Activated B cell treated with CpG ODN at 0.5 μM for 24 hours (primary cell): ENCODE measurements around the gene TMCC2. TPM values are rescaled to one million over a fixed set of nuclear protein-coding genes. Genes with fewer than 3 reads are reported as not detected.

Source experiments
- ATAC-seq: fragments of 200-7000 bp; cut with Tn5 transposase; one replicate; pipeline ENCODE4 v1.10.0; 2021; ENCODE audit warnings: low read depth, mild to moderate bottlenecking, moderate library complexity
- CTCF ChIA-PET: fragments of 350-600 bp; sonication (Branson Sonifier 250); formaldehyde crosslinking; loops from one replicate; lab custom pipeline; 2021; ENCODE audit warnings: antibody characterized with exemption; lab: Charles Lee
- POLR2A ChIA-PET: fragments of 350-600 bp; sonication (Branson Sonifier 250); formaldehyde crosslinking; loops from one replicate; lab custom pipeline; 2021; ENCODE audit warnings: antibody characterized with exemption; lab: Charles Lee
- DNase-seq: peaks from one replicate; pipeline ENCODE4 v3.0.0; 2022
- H3K27ac Mint-ChIP-seq: one replicate; pipeline ENCODE4 v1.8.0; 2020; ENCODE audit warnings: mixed read lengths
- H3K27me3 Mint-ChIP-seq: one replicate; pipeline ENCODE4 v1.8.0; 2021; ENCODE audit warnings: mixed read lengths
- H3K36me3 Mint-ChIP-seq: one replicate; pipeline ENCODE4 v1.8.0; 2021; ENCODE audit warnings: low read depth, mixed read lengths
- H3K4me1 Mint-ChIP-seq: one replicate; pipeline ENCODE4 v1.8.0; 2021; ENCODE audit warnings: mixed read lengths
- H3K4me3 Mint-ChIP-seq: one replicate; pipeline ENCODE4 v1.8.0; 2020; ENCODE audit warnings: mild to moderate bottlenecking, mixed read lengths
- H3K9me3 Mint-ChIP-seq: one replicate; pipeline ENCODE4 v1.8.0; 2020; ENCODE audit warnings: mixed read lengths
- CTCF ChIP-seq: fragments of 200-600 bp; IDR thresholded peaks from one replicate; pipeline ENCODE4 v1.8.0; 2022; ENCODE audit warnings: antibody characterized with exemption, mild to moderate bottlenecking
- intact Hi-C: fragments of 100-400 bp; cut with micrococcal nuclease; formaldehyde crosslinking; loops from one replicate; pipeline ENCODE4 v1.15.1; 2024
- total RNA-seq: library from RNA; stranded (reverse); gene quantifications from 2 replicates; pipeline ENCODE4 v1.2.3, GENCODE V29; 2022

Gene TMCC2
- total RNA-seq, 1 donor from 2014 or later, result 1.2 TPM

- Mint-ChIP-seq H3K27me3 (no peaks in the 10 kb centered on the region), H3K27ac (no peak overlapping the region), H3K9me3 (no peaks in the 10 kb centered on the region), H3K36me3 (peaks cover 39% of the 10 kb centered on the region), H3K4me3 (no peak overlapping the region), H3K4me1 (peaks cover 16% of the 10 kb centered on the region)
- CTCF ChIA-PET, result interaction anchor here (1.0 kb wide), 1 partner anchor 42 kb away, joined by 3 read pairs; no protein-coding TSS in a partner anchor
- ATAC-seq (no peak), DNase-seq (no peak)
- POLR2A ChIA-PET, result no interaction called here
- no peak for TF ChIP-seq CTCF
- intact Hi-C loops, result no loop called here
These were observed 41.6 kb upstream of the TMCC2 start for GRCh38 chr1:205186191-205186590.

DNA sequence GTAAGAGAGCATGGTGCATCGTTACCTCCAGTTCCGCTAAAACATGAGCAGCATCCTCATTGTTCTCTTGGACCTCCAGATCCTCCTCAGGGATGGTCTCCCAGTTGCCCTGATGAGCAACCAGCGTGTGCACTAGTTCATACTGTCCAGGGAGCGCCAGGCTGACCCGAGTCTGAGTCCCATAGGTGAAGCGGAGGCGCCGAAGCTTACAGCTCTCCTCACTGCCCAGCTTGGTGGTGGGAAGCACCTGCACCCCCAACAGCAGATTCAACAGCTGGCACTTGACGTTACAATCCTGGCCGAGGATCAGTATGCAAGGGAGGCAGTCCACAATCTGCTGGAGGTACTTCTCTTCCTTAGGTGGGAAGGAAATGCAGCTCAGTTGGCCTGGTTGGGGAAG, 40.3 kb upstream of the TMCC2 start:
- Mint-ChIP-seq H3K9me3 (no peaks in the 10 kb centered on the region), H3K4me3 (no peak overlapping the region), H3K36me3 (peaks cover 39% of the 10 kb centered on the region), H3K27me3 (no peaks in the 10 kb centered on the region), H3K27ac (no peak overlapping the region), H3K4me1 (peaks cover 19% of the 10 kb centered on the region)
- CTCF ChIA-PET, result no interaction called here
- intact Hi-C loops, result no loop called here
- TF ChIP-seq CTCF, result no peak
- no peak for ATAC-seq
- DNase-seq, result no peak
- POLR2A ChIA-PET, result no interaction called here

- Mint-ChIP-seq H3K27me3 (no peaks in the 10 kb centered on the region), H3K4me3 (no peak overlapping the region), H3K4me1 (peaks cover 19% of the 10 kb centered on the region), H3K9me3 (no peaks in the 10 kb centered on the region), H3K27ac (no peak overlapping the region), H3K36me3 (peaks cover 34% of the 10 kb centered on the region)
- CTCF ChIA-PET, result no interaction called here
- DNase-seq (no peak), ATAC-seq (no peak)
- intact Hi-C loops, result no loop called here
- no peak for TF ChIP-seq CTCF
- POLR2A ChIA-PET, result no interaction called here
These were observed 39.6 kb upstream of the TMCC2 start for GRCh38 chr1:205188098-205188497.

DNA sequence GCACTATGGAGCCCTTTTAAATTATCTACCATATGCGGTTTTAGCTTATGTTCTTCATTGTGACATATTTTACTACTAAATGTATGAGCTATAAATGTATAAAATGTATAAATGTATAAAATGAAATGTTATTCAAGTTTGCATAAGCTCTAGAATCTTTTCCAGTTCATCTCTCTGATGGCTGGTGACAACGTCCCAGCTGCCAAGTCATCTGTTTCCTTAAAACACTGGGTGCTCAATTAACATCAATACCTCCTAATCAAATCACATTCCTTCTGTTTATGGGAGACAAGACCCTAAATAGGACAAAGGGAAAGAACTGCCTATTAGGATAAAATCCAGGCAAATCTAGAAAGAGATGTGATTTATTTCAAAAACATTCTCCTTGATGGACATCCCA, 39.1 kb upstream of the TMCC2 start:
- DNase-seq, result no peak
- ChIA-PET POLR2A (no interaction called here), CTCF (no interaction called here)
- H3K36me3 Mint-ChIP-seq, result peaks cover 29% of the 10 kb centered on the region
- no peak overlapping the region for H3K4me3 Mint-ChIP-seq
- TF ChIP-seq CTCF, result no peak
- no peaks in the 10 kb centered on the region for H3K27me3 Mint-ChIP-seq
- intact Hi-C loops, result no loop called here
- peaks cover 21% of the 10 kb centered on the region for H3K4me1 Mint-ChIP-seq
- no peak overlapping the region for H3K27ac Mint-ChIP-seq
- H3K9me3 Mint-ChIP-seq, result no peaks in the 10 kb centered on the region
- ATAC-seq, result no peak

DNA sequence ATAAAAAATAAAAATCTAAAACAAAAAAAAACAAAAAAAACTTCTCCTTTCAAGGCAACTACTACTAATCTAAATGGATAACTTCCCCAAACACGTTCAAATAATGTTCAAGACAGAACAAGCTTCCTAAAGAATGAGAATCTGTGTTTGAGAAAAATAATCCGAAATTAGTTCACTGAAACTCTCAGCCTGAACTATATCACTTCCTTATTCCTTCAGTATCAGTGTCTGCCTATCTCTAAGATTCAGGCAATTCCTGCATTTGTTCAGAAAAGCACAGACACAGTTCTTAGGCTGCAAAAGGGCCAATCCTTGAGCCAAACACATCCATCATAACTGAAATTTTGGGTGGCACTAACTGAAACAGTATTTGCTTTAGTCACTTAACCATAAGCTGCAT, 38.6 kb upstream of the TMCC2 start:
- POLR2A ChIA-PET, result no interaction called here
- Mint-ChIP-seq H3K27ac (no peak overlapping the region), H3K4me1 (peaks cover 25% of the 10 kb centered on the region), H3K4me3 (no peak overlapping the region), H3K36me3 (peaks cover 25% of the 10 kb centered on the region), H3K27me3 (no peaks in the 10 kb centered on the region), H3K9me3 (no peaks in the 10 kb centered on the region)
- ATAC-seq, result no peak
- DNase-seq, result no peak
- intact Hi-C loops, result no loop called here
- TF ChIP-seq CTCF, result no peak
- CTCF ChIA-PET, result no interaction called here
